Brain microvascular endothelial cell (primary cell): Measurements from ENCODE around the gene COL8A1.

Experiments used
- DNase-seq: peaks from one replicate; pipeline ENCODE4 v3.0.0-alpha.2; 2020
- H3K27ac ChIP-seq: fragments of 250-450 bp; sonication (Bioruptor Pico); 2 replicates; pipeline ENCODE4 v1.5.1; 2020; ENCODE audit warnings: mild to moderate bottlenecking, moderate library complexity
- H3K27me3 ChIP-seq: fragments of 250-450 bp; sonication (Bioruptor Pico); replicated peaks from 2 replicates; pipeline ENCODE4 v1.5.1; 2020; ENCODE audit warnings: mild to moderate bottlenecking
- H3K36me3 ChIP-seq: fragments of 250-450 bp; sonication (Bioruptor Pico); replicated peaks from 2 replicates; pipeline ENCODE4 v1.5.1; 2020; ENCODE audit warnings: mild to moderate bottlenecking
- H3K4me3 ChIP-seq: 2 replicates; pipeline ENCODE4 v1.5.1; 2011; ENCODE audit warnings: low read depth, mild to moderate bottlenecking, control low read depth, low read length, moderate library complexity
- in situ Hi-C: cut with HindIII; loops from 2 replicates; pipeline ENCODE4 v1.10.0; 2017; ENCODE audit warnings: low sequenced_read_pairs, low pct_ligation_motif_present
- TF ChIP-seq, protein P1 (sequence below): IDR thresholded peaks from 2 replicates; pipeline ENCODE4 v1.5.1; 2011; ENCODE audit warnings: low read depth, mild to moderate bottlenecking, moderate library complexity, low read length, control low read depth, inconsistent platforms; ENCODE audit errors: missing control alignments

COL8A1 gene

DNA sequence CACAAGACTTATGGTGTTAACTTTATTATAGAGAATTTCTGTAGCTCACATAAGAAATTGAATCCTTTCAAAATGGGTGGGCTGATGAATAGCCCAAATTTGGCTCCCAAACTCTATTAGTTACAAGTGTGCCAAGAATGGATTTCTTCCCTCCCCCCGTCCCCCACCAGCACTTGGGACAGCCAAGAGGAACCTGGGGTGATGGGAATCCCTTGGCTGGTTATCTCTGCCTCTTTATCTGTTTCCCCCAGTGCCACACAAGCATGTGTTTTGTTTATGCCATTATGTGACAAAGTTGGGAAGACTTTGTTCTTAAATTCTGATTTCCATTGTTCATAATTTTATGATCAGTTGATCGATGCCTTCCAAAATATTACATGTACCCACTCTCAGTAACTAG lies 207.6 kb downstream of the COL8A1 start:
- H3K27ac ChIP-seq, result no peak overlapping the region
- in situ Hi-C loops, result loop anchor here (25.0 kb wide), 2 partner anchors 216 to 416 kb away; partner anchors contain the start of gene TBC1D23
- H3K36me3 ChIP-seq, result peaks cover 8% of the 10 kb centered on the region
- no peaks in the 10 kb centered on the region for H3K27me3 ChIP-seq
- no peak for DNase-seq
- TF ChIP-seq, protein P1, sequence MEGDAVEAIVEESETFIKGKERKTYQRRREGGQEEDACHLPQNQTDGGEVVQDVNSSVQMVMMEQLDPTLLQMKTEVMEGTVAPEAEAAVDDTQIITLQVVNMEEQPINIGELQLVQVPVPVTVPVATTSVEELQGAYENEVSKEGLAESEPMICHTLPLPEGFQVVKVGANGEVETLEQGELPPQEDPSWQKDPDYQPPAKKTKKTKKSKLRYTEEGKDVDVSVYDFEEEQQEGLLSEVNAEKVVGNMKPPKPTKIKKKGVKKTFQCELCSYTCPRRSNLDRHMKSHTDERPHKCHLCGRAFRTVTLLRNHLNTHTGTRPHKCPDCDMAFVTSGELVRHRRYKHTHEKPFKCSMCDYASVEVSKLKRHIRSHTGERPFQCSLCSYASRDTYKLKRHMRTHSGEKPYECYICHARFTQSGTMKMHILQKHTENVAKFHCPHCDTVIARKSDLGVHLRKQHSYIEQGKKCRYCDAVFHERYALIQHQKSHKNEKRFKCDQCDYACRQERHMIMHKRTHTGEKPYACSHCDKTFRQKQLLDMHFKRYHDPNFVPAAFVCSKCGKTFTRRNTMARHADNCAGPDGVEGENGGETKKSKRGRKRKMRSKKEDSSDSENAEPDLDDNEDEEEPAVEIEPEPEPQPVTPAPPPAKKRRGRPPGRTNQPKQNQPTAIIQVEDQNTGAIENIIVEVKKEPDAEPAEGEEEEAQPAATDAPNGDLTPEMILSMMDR, result no peak
- no peak overlapping the region for H3K4me3 ChIP-seq

DNA sequence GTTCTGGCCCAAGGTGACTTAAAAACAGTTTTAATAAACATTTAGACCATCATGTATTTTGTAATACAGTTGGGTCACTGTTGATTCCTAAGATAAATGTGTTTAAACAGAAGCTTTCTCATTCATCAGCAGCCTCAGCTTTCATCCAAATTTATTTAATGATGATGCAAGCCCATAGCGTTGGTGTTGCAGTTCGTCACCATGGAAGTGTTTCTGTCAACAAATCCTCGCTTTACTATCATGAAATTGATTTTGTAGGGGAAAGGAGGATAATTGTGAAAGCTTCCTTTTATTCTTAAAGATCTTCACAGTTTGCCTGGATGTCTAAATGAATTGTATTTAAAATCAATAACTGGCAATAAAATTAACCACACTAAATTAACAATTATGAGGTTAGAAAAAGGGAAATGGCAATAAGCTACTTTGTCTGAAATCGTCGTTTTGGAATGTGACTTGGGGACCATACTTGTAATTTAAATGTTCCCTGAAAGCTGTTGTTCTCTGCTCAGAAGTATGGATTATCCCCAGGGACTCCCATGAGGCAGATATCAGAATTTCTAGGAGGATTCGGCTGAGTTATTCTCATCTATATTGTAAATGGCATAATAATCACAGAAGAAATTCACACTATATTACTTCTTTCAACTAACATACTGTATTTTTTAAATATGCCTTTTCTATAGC lies 208.2 kb downstream of the COL8A1 start:
- H3K27me3 ChIP-seq, result no peaks in the 10 kb centered on the region
- peaks cover 8% of the 10 kb centered on the region for H3K36me3 ChIP-seq
- H3K4me3 ChIP-seq, result no peak overlapping the region
- peak; percentile 49 for DNase-seq
- no peak overlapping the region for H3K27ac ChIP-seq
- in situ Hi-C loops, result loop anchor here (25.0 kb wide), 2 partner anchors 216 to 416 kb away; partner anchors contain the start of gene TBC1D23
- TF ChIP-seq, protein P1, result no peak

DNA sequence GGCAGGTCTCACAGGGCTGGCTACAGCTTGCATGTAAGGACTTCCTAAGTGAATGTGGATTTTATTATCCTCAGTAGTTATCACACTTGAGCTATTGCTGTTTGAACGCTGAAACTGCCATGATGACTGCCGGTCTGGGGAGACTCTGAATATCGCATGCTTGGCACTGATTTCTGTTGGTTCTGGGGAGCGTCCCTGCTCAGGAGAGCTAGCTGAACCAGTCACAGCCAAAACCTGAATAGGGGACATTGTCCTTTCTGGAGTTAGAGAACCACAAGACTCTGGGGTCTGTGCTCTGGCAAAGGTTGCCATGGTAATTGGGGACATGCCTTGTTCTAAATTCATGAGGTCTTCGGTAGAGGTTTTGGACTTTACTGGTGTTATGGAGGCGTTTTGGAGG lies 210.0 kb downstream of the COL8A1 start:
- H3K4me3 ChIP-seq, result no peak overlapping the region
- TF ChIP-seq, protein P1, result no peak
- no peak for DNase-seq
- no peak overlapping the region for H3K27ac ChIP-seq
- in situ Hi-C loops, result loop anchor here (25.0 kb wide), 2 partner anchors 214 to 414 kb away; partner anchors contain the start of gene TBC1D23
- H3K27me3 ChIP-seq, result no peaks in the 10 kb centered on the region
- peaks cover 8% of the 10 kb centered on the region for H3K36me3 ChIP-seq
